Smooth muscle cell (in vitro differentiated cells): ENCODE data around the gene IQCK. TPM values are rescaled to one million over a fixed set of nuclear protein-coding genes. Genes with fewer than 3 reads are reported as not detected.

Experiments used
- DNase-seq: peaks from one replicate; lab custom pipeline; 2025; ENCODE audit not compliant: unreplicated experiment; lab: John Stamatoyannopoulos, UW
- H2AFZ ChIP-seq: fragments of 200-600 bp; sonication (generic); 2 replicates; pipeline ENCODE4 v1.6.0; 2016; ENCODE audit warnings: antibody characterized with exemption, low read depth, mild to moderate bottlenecking
- H3F3A ChIP-seq: fragments of 200-600 bp; sonication (generic); 2 replicates; pipeline ENCODE4 v1.6.0; 2017; ENCODE audit warnings: antibody characterized with exemption, low read depth
- H3K27ac ChIP-seq: fragments of 200-600 bp; sonication (generic); 2 replicates; pipeline ENCODE4 v1.5.1; 2016; ENCODE audit warnings: low read depth, mild to moderate bottlenecking
- H3K27me3 ChIP-seq: fragments of 200-600 bp; sonication (generic); 2 replicates; pipeline ENCODE4 v1.6.1; 2016; ENCODE audit warnings: low read depth, mild to moderate bottlenecking
- H3K36me3 ChIP-seq: fragments of 200-600 bp; sonication (generic); 2 replicates; pipeline ENCODE4 v1.5.1; 2016; ENCODE audit warnings: low read depth
- H3K4me1 ChIP-seq: fragments of 200-600 bp; sonication (generic); 2 replicates; pipeline ENCODE4 v1.5.1; 2016; ENCODE audit warnings: low read depth
- H3K4me2 ChIP-seq: fragments of 200-600 bp; sonication (generic); 2 replicates; pipeline ENCODE4 v1.6.0; 2016; ENCODE audit warnings: mild to moderate bottlenecking
- H3K4me3 ChIP-seq: fragments of 200-600 bp; sonication (generic); 2 replicates; pipeline ENCODE4 v1.5.1; 2016; ENCODE audit warnings: mild to moderate bottlenecking
- H3K79me2 ChIP-seq: fragments of 200-600 bp; sonication (generic); 2 replicates; pipeline ENCODE4 v1.6.0; 2016; ENCODE audit warnings: low read depth, mild to moderate bottlenecking
- H3K9ac ChIP-seq: fragments of 200-600 bp; sonication (generic); 2 replicates; pipeline ENCODE4 v1.6.0; 2016; ENCODE audit warnings: low read depth
- H3K9me3 ChIP-seq: fragments of 200-600 bp; sonication (generic); replicated peaks from 2 replicates; pipeline ENCODE4 v1.5.1; 2016; ENCODE audit warnings: low read depth
- H4K20me1 ChIP-seq: fragments of 200-600 bp; sonication (generic); 2 replicates; pipeline ENCODE4 v1.6.0; 2016; ENCODE audit warnings: low read depth
- CTCF ChIP-seq: fragments of 200-600 bp; sonication (generic); IDR thresholded peaks from 2 replicates; pipeline ENCODE4 v1.5.1; 2017; ENCODE audit warnings: borderline replicate concordance, mild to moderate bottlenecking, antibody characterized with exemption; ENCODE audit not compliant: insufficient read depth, poor library complexity, severe bottlenecking
- WGBS: methylation state at CpG from one replicate; pipeline ENCODE4 v1.1.7; 2016; ENCODE audit warnings: low lambda C conversion rate; 5-methylcytosine and 5-hydroxymethylcytosine counted together
- polyA plus RNA-seq: library from polyadenylated mRNA; unstranded; fragments of >200 nt; fragmentation: Nextera tagmentation; extraction: Ambion mirVana; gene quantifications from 2 replicates; pipeline ENCODE4 v1.2.1, GENCODE V29; 2016
- total RNA-seq: library from RNA; depleted of rRNA; stranded (reverse); fragments of >200 nt; gene quantifications from 2 replicates; pipeline ENCODE4 v1.2.3, GENCODE V29; 2014

The IQCK gene
- total and polyA plus RNA-seq, 2 experiments from 2014 or later, result 11.2 to 14.6 TPM

- Histone ChIP-seq H3K27me3 (no peaks in the 10 kb centered on the region), H3K9me3 (no peaks in the 10 kb centered on the region), H3K9ac (no peak overlapping the region), H3K36me3 (no peaks in the 10 kb centered on the region), H3K79me2 (no peaks in the 10 kb centered on the region), H3K27ac (no peak overlapping the region), H3F3A (no peaks in the 10 kb centered on the region), H2AFZ (no peak overlapping the region), H3K4me2 (no peak overlapping the region), H4K20me1 (no peaks in the 10 kb centered on the region), H3K4me3 (no peak overlapping the region), H3K4me1 (peaks cover 5% of the 10 kb centered on the region)
- WGBS, result 49% methylated on average over 7 of the region's 7 CpGs
- TF ChIP-seq CTCF, result no peak
- DNase-seq, result no peak
Measured at GRCh38 chr16:19853742-19854542, 135.9 kb downstream of the IQCK start.

GRCh38 chr16:19854543-19854876 lies 136.4 kb downstream of the IQCK start:
- 68% methylated on average over 6 of the region's 6 CpGs for WGBS
- TF ChIP-seq CTCF, result no peak
- no peaks in the 10 kb centered on the region for H3K9me3 ChIP-seq

GRCh38 chr16:19856120-19856519 lies 138.0 kb downstream of the IQCK start:
- Histone ChIP-seq H3K9ac (no peak overlapping the region), H3K9me3 (no peaks in the 10 kb centered on the region), H3K27ac (no peak overlapping the region), H2AFZ (no peak overlapping the region), H3K27me3 (no peaks in the 10 kb centered on the region), H3K4me2 (no peak overlapping the region), H3K4me3 (no peak overlapping the region), H3F3A (no peaks in the 10 kb centered on the region), H3K36me3 (no peaks in the 10 kb centered on the region), H4K20me1 (no peaks in the 10 kb centered on the region), H3K79me2 (no peaks in the 10 kb centered on the region), H3K4me1 (peaks cover 20% of the 10 kb centered on the region)
- no peak for TF ChIP-seq CTCF
- no peak for DNase-seq
- 92% methylated on average over 10 of the region's 10 CpGs for WGBS

More at GRCh38 chr16:19854543-19854876, 136.4 kb downstream of the IQCK start:
- Histone ChIP-seq H3K4me2 (no peak overlapping the region), H3K4me1 (peaks cover 5% of the 10 kb centered on the region), H3K4me3 (no peak overlapping the region), H4K20me1 (no peaks in the 10 kb centered on the region), H3K9ac (no peak overlapping the region), H3K27ac (no peak overlapping the region), H3K79me2 (no peaks in the 10 kb centered on the region), H2AFZ (no peak overlapping the region), H3F3A (no peaks in the 10 kb centered on the region), H3K27me3 (no peaks in the 10 kb centered on the region), H3K36me3 (no peaks in the 10 kb centered on the region)
- no peak for DNase-seq
